DMS79 (cell line): ENCODE data around the gene DNAI1.

Experiments used
- DNase-seq: peaks from one replicate; lab custom pipeline; 2025; lab: John Stamatoyannopoulos, UW

Gene DNAI1

DNA sequence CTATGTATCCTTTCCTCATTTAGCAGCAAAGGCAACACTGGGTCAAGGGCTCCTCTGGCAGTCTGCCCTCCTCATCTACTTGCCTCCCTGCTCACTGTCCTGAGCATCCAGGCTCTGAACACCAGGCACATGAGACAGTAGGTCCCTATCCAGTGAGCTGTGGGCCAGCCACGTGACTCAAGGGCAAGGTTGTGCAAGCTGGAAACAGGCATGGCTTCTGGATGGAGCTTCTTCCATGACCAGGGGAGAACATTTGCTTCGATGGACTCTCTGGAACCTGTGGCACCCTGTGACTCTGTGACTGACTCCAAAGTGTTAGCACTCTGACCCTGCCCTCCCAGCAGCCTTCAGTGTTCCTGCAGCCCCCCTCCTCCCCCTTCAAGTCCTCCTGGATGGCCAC is 33.0 kb downstream of the DNAI1 start:
- no peak for DNase-seq

DNA sequence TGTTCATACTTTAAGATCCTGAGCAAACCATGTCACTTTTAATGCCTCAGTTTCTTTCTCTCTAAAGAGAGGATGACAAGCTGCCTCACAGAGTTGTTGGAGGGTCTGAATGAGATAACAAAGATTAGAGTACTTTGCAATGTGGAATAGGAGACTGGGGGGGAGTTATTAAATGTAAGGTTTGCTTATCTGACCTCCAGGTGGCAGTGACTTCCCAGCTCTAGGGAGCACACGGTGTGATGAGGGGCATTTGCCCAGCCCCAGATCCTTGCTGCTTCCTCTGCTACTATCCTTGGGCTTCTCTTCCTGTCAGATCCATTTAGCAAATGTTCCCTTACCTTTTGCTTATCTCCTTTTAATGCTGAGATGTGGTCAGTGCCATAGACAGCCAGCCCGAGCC is 33.4 kb downstream of the DNAI1 start:
- DNase-seq = no peak

DNA sequence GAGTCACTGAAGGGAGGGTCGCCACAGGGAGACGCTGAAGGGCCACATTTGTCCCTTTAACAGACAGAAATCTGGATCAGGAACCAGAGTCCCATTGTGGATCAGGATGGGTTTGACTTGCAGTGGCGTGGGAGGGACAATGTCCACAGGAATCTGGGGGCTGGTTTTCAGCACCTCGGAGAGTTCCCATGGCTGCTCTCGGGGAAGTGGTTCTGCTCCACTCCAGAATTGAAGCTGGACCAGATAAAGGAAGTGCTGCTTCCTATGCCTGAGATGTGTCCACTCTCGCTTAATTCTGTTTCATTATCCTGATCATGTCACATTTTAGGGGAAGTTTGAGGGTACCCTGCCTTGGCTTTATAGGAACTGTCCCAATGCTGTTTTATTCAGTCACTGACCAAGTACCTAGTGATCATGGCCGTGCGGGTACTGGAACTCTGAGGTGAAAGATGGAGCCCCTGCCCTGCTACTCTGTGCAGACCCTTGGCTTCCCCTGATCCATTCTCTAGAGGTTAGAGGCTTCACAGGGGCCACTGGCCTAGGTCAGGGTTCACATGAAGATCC is 35.4 kb downstream of the DNAI1 start:
- no peak for DNase-seq

DNA sequence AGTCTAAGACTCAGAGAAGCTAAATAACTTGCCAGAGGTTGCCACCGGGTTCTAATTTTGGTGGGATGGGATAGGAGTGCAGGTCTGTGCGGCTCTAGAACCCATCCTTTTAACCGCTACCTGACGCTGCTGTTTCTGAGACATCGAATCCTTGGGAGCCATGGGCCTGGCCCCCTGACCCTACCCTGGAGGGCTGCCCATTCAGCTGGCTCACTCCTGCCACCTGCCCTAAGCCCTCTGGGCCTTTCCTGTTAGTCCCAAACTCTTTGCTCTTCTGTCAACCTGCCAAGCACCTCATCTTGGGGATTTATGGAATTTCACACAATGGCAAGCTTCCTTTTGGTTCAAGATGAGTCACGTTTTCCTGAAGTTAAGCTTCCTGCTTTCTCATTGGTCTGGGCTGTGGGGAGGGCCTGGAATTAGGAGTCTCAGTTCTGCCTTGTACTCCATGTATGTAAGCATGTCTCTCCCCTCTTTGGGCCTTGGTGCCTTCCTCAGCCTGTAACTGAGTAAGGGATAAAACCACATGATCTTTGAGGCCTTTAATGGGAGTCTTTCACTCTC is 37.6 kb downstream of the DNAI1 start:
- DNase-seq = no peak

DNA sequence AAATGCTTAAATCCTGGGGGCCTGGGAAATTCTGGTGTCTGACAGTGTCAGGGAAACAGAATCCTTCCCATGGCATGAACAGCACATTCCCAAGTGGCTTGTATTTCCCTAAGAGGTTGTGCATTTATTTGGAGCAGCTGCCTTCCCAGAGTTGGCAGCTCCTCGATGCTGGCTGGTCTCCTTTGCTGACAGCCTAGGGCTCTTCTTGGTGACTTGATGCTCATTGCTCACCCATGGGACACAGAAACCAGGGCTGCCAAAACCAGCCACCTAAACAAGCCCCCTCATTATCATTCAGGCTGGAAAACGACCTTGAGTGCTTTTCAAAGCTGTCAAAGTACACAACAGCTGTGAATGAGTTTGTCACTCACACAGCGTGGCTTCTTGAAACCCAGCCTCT is 39.9 kb downstream of the DNAI1 start:
- peak; percentile 58 for DNase-seq

DNA sequence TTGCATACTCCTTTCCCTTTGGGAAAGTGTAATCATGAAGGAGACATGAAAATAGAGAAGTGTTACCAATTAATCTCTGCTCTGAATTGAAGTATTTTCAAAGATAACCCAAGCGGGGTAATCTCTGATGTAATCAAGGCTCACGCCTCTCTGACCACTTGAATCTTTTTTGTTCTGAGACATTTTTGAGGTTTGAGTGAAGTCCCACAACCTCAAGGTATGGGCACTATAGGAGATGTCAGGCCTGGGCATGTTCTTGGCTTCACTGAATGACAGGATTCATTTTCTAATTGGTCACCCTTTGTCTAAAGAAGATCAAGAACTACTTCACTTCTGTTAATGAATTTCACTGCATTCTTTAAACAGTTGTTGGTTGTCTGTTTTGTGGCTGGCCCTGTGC is 40.5 kb downstream of the DNAI1 start:
- peak; percentile 44 for DNase-seq

DNA sequence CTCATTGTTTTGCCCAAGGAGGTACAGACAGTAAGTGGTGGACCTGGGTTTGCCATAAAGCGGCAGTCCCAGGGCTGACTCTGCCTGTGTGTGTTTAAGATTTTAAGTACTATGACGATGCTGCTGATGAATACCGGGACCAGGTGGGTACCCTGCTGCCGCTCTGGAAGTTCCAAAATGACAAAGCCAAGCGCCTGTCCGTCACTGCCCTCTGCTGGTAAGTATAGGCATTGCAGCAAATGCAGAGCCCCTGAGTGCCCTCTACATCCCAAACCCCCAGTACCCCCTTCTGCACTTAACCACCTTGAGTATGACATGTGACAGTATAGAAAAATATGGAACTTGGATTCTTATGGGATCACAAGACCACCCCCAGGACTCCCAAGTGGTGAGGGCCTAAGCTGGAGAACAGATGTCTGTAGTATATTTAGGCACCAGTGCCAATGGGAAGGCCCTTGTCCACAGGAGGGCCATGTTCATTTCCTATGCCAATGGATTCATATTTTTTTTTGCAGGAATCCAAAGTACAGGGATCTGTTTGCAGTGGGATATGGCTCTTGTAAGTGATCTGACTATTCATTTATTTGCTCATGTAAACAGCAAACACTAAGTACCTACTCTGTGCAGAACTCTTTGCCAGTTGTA is 42.1 kb downstream of the DNAI1 start:
- DNase-seq = peak; percentile 15

DNA sequence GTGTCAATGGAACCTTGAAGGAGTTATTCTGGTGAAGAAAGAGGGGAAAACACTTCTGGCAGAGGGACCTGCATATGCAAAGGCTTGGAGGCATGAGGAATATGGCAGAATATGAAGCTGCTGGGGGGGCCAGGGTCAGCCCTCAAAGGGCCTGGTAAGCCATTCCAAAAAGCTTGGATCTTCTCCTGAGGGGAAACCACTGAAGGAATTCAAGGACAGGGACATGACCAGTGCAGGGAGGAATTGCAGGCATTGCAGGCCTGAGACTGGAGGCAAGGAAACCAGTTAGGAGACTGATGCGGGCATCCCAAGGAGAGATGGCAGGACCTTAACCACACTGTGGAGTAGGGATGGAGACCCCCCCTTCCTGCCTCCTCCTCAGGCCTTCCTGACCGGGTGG is 42.8 kb downstream of the DNAI1 start:
- DNase-seq = no peak

DNA sequence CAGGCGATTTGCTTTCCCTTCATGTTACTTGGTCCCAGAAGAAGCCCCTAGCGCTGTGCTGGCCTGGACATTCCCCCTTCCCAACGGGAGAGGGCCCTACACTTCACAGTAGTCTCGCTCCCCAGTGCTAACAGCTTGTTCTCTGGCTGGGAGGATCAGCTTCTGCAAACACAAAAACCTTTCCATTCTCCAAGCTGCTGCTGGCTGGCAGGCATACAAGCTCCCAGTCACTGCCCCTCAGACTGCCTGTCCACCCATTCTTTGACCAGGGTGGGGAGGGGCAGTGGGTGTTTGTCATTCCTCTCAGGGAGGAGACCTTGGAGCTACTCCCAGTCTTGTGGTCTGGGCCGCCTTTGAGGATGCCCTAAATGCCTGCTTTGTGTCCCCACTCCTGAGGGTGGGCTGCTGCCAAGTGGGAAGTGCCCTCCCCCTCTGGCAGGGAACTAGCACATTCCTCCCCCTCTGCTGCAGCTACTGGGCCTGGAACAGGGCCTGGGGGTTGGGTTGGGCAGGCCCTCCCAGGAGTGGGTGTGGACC is 43.4 kb downstream of the DNAI1 start:
- DNase-seq = no peak

DNA sequence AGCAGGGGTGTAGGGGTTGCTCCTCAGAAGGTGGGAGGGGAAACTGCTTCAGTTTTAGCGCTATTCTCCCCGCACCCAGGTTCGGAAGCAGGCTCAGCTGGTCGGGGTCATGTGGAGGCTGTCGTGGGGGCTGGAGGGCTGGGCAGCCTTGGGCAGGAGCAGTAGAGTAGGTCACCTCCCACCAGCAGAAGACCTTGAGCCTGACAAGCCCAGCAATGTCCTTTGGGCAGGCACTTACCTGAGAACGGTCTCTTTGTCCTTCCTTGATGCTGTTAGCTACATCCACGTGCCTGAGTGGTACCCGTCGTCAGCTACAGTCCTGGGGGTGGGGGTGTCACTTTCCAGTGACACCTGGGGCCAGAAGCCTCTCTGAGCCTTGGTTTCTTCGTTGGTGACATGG is 43.9 kb downstream of the DNAI1 start:
- DNase-seq = no peak

DNA sequence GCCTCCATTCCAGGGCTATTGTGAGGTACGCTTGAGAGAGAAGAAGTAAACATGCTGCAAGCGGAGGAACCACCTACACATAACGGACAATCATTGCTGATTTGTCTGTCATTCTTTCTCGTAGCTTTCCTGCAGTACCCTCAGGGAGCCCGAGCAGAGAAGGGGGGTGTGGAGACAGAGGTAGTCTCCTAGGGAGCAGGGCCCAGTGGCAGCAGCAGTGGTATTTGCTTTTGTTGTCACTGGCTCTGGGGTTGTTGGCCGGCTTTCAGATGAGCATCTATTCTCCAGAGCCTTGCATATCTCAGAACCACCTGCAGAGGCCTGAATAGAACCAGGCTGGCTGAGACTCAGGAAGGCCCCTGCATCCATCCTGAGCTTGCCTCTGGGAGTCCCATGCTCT is 44.3 kb downstream of the DNAI1 start:
- DNase-seq = no peak

DNA sequence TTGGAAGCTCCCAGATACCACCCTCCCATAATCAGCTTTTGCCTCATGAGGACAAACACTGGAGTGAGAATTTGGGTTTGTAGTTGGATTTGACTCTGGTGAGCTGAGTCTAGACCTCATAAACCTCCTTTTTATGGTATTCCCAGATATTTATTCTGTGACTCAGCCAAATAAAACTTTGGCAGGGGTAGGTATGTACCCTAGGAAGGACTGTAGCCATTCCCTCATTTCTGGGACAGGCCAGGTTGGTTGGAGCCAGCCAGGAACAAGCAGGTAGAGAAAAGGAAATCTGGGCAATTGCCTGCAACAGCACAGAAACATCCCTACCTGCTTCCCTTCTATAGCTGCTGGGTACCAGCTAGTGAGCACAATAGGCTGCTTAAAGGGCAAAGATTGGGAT is 44.8 kb downstream of the DNAI1 start:
- DNase-seq = no peak

DNA sequence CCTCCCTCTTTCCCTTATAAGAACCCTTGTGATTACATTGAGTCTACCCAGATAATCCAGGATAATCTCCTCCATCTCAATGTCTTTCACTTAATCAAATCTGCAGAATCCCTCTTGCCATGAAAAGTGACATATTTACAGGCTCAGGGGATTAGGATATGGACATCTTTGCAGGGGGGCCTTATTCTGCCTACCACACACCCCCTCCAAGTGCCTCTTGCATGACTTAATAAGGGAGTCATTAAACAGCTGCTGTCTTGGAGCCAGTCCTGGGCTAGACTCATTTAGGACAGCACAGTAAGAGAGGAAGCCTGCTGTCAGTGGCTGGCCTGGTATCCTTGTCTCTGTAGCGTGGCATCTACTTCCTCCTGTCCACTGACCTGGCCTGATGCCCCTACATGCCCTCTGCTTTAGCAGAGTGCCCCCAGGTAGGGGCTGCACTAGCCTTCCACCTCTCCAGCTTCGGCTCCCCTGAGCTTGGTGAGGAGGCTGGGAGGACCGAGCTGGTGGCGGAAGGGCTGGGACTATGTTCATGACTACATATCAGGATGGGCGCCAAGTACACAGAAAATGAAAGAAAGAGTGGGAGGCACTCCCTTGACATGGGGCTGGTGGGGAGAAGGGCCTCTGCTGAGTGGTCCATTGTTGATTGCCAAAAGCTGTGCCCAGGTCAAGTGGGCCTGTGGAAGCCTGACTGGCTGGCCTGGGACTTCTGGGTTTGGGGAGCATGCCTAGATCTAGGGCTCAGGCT is 46.9 kb downstream of the DNAI1 start:
- DNase-seq = no peak

DNA sequence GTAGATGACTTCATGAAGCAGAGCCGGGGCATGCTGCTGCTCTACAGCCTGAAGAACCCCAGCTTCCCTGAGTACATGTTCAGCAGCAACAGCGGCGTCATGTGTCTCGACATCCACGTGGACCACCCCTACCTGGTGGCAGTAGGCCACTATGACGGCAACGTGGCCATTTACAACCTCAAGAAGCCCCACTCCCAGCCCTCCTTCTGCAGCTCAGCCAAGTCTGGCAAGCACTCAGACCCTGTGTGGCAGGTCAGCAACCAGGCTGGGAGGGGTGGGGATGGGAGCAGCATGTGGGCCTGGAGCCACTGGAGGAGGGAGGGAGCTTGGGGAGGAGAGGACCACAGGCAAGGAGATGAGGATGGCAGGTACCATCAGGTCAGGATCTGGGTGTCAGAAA is 48.0 kb downstream of the DNAI1 start:
- no peak for DNase-seq

DNA sequence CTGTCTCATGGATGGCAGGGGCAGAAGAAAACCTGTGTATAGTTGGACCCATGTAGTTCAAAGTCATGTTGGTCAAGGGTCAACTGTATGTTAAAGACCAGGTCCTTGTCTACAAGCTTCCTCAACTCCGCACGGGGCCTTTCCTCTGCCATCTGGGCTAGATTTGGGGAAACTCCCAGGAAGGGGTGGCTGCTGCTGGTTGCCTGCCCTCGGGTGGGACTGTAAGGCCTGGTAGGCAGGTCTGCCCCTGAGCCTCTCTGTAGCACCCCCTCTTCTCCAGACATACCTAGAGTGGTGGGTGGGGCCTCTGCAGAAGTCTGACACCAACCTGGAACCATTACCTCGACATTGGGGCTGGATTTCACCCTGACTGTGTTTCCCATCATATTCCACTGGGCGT is 49.0 kb downstream of the DNAI1 start:
- no peak for DNase-seq

DNA sequence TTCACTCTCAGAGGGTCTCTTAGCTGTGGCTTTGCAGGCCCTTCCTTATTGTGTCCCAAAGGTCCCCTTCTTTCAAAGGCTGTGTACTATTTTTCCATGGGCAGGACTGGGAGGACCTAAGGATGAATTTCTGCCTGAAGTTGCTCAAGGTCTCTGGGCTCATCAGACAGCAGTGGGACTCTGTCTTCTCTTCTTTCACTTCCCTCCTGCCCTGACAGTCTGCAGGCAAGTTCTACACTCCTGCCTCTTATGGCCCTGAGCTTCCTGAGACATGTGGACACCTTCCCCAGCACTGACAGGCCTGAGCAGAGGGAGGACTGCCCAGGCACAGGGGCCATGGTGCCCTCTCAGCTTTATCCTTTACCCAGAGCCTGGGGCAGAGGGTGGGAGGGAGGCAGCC is 49.4 kb downstream of the DNAI1 start:
- no peak for DNase-seq

DNA sequence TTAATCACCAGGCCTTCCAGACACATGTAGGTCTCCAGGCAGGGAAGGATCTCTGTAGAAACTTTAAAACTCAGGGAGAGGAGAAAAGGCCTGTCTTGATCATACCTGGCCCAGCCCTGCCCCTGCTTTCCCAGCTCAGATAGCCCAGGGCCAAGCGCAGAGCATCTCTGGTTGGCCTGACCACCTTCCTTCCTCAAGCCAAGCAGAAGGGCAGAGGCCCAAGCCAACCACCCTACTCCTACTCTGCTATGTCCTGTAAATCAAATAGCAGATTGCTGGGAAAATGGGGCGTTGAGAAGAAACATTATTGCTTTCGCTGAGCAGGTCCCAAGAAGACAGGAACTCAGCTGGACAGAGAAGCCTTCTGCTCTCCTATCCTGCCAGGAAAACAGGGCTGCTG is 49.9 kb downstream of the DNAI1 start:
- DNase-seq = no peak

DNA sequence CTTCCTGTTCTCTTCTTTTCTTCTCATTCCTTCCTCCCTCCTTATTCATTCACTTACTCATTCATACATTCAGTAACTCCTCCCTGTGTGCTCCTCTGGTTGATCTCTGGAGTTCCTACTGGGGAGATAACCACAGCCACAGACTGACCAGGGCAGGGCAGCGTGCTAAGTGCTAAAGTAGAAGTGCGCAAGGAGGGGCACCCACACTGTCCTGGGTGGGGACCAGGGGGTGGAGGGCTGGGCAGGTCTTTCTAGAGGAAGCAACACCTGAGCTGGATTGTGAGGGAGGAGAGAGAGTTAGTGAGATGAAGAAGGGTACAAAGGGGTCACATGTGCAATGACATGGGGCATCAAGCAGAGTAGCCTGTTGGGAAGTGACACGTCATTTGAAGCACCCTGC is 50.3 kb downstream of the DNAI1 start:
- no peak for DNase-seq

DNA sequence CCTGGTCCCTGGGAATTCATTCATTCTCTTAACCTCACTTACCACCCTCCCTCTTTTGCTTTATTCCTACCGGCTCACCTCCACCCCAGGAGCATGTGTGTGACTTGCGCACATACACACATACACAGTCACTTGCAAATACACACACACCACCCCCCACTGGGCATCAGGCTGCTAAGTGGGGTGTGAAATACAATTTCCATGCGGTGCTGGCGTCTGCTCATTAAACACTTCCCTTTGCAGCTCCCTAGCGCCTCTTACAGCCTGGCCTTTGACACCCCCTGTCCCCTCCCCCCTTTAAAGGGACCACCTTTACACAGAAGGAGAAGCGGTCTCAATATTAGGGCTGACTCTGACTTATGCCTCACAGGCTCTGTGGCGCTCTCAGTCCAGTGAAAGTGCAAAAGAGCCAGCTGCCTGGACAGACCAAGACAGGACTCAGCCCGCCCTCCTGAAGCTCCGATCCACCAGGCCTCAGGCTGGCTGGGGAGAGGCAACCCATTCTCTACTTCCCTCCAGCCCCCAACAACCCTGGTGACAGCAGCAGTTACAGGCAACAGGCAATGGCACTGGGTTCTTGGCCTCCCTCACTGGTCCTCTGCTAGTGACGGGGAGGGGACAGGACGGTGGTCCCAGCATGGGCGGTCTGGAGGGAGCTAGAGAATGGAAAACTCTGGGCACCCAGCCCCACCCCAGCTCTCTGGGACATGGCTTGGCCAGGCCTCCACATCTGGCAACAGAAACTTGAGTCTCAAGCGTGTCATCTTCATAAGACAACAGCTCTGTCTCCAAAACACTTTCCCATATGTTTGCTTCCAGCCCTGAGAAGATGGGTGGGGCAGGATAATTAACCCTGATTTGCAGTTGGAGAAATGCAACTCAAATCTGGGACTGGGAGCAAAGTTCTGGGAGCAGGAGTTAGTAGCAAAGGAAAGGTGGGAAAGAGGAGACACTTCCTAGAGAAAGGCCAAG is 52.2 kb downstream of the DNAI1 start:
- DNase-seq = no peak

DNA sequence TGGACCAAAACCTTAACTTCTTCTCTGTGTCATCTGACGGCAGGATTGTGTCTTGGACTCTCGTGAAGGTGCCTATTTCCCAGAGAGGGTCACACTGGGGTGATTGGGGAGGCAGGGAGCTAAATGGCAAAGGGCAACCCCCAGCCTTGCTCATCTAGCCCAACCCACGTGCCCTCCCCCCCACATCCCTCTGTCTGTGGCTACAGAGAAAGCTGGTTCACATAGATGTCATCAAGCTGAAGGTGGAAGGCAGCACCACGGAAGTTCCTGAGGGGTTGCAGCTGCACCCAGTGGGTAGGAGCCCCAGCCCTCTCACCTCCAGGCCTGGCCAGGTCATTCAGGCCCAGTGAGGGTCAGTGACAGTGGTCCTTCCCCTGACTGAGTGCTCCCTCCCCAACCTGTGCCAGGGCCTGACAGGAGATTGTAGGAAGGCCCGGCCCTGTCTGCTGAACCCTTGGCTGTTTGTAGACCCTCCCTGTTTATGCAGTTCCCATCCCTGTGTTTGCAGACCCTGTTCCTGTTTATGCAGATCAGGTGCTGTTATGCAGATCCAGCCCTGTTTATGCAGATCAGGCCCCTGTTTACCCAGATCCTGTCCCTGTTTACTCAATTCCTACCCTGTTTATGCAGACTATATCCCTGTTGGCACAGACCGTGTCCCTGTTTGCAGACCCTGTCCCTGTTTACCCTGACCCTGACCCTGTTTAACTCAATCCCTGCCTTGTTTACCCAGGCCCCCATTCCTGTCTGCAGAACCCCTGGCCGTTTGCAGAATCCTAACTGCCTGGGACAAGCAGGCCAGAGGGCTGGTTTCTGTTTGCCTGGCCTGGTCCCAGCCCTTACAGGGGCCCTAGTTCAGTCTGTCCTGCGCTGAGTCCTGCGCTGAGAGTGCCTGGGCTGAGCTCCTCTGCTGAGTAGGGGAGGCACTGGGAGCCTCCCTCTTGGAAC is 53.8 kb downstream of the DNAI1 start:
- no peak for DNase-seq
